HG02885 (cell line): ENCODE data around the gene ERG28.
"Not testable (repeated sequence)": the region's sequence is repeated elsewhere in the genome, so short reads cannot be mapped to it uniquely, and the experiment has no call there.

Source experiments
- ATAC-seq: cut with Tn5 transposase; IDR thresholded peaks from one replicate; pipeline ENCODE4 v1.9.1; 2021; ENCODE audit warnings: mild to moderate bottlenecking; ENCODE audit not compliant: unreplicated experiment, poor library complexity

The ERG28 gene

GRCh38 chr14:75628816-75629215, 31.9 kb downstream of the ERG28 start:
- no peak for ATAC-seq

DNA sequence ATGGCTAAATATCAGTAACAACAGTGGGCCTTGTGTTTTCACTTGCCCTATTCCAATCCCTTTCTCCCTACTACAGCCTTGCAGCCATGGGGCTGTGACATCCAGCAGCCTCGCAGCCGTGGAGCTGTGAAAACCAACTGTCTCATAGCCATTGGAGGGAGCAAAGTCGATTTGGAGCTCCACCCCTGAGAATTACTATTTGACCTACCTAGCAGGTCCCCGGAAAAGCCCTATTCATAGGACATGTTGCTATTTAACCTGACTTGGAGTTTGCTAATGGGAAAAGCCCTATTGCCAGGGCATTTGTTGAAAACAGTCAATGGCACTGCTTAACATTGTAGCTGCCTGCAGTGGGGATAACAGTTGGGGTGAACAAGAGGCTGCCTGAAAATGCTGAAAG, 33.3 kb downstream of the ERG28 start:
- no peak for ATAC-seq

DNA sequence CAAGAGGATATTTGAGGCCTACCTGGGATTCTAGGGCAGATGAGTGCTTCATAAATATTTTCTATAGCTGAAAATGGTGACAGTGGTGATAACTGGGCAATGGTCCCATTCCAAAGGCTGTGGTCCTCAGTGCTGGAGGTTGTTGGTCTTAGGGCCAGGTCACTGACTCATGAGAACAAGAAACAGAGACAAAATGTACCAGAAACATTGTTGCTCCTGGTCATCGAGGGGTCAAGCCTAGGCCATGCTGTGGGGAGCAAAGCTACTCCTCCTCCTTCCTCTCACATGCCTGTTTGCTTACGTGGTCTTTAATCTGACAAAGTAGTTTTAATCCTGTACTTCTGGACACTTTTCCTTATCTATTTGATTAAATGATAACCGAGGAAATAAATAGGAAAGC, 33.8 kb downstream of the ERG28 start:
- ATAC-seq, result no peak

GRCh38 chr14:75626396-75626795, 34.3 kb downstream of the ERG28 start:
- no peak for ATAC-seq

- no peak for ATAC-seq
These were observed 35.6 kb downstream of the ERG28 start for GRCh38 chr14:75625034-75625433.

DNA sequence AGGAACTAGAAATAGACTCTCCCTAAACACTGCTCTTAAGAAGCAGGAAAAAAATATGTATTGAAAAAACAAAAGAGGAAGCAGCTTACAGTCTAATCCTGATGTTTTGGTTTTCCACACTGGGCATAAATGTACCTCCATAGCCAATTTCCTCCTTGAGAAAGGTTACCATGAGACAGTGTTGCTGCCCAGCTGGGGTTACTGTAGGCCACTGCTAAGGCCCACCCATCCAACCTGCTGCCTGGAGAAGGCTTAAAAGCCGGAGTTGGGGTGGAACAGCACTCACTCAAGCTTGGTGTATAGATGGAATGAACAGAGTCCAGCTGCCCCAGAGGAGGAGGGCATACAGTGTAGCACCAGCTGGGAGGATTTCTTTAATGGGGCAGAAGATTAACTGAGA, 41.1 kb downstream of the ERG28 start:
- ATAC-seq, result no peak

DNA sequence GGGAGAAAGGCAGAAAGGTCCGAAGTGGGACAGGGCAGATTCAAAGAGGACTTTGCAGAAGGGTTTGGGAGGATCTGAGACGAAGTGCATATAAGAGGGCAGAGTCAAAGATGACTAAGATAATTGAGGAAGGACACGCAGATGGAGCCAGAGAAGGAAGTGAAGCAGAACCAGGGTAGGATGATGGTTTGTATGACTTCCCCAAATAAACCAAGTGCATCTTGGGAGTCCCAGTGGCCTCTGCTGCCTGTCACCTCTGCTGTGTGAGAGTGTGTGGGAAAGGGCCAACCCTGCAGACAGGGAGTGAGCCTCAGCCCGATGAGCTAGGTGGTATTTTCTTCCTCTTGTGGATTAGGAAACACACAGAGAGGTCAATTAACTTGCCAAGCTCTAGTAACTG, 45.5 kb downstream of the ERG28 start:
- no peak for ATAC-seq

GRCh38 chr14:75614179-75614578, 46.5 kb downstream of the ERG28 start:
- no peak for ATAC-seq

DNA sequence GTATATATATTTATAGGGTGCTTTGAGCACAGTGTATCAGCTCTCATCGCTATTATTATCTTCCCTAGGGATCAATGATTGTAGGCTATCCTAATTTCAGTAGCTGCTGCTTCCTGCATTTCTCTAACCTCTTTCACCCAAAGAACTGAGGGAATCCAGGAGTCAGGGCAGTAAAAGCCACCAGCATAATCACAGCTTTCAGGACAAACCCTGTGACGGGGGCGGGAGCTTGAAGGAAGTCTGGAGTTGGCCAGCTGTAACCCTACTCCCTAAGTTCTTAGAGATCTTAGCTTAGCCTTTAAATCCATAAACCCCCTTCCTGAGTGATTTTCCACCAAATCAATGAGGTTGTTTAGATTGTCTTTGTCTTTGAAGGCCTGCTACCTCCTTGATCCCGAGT, 48.5 kb downstream of the ERG28 start:
- no peak for ATAC-seq

GRCh38 chr14:75610834-75611233, 49.8 kb downstream of the ERG28 start:
- ATAC-seq, result no peak

- no peak for ATAC-seq
These were observed 50.8 kb downstream of the ERG28 start for GRCh38 chr14:75609606-75610475.

DNA sequence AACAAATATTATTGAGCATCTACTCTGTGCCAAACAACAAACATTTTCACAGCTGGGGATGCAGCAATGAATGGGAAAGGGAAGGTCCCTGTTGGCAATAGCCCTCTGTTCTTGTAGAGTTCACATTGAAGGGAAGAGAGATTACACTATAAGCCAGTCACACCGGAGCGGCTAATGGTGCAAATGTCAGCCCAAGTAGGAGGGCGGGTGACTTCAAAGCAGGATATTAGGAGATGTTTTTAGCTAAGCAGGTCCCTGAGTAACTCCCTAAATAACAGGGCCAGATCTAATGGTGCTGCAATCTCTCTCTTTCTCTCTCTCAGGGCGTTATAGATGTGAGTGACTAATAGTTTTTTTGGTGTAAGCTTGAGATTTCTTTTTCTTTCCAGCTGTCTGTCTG, 51.6 kb downstream of the ERG28 start:
- no peak for ATAC-seq

DNA sequence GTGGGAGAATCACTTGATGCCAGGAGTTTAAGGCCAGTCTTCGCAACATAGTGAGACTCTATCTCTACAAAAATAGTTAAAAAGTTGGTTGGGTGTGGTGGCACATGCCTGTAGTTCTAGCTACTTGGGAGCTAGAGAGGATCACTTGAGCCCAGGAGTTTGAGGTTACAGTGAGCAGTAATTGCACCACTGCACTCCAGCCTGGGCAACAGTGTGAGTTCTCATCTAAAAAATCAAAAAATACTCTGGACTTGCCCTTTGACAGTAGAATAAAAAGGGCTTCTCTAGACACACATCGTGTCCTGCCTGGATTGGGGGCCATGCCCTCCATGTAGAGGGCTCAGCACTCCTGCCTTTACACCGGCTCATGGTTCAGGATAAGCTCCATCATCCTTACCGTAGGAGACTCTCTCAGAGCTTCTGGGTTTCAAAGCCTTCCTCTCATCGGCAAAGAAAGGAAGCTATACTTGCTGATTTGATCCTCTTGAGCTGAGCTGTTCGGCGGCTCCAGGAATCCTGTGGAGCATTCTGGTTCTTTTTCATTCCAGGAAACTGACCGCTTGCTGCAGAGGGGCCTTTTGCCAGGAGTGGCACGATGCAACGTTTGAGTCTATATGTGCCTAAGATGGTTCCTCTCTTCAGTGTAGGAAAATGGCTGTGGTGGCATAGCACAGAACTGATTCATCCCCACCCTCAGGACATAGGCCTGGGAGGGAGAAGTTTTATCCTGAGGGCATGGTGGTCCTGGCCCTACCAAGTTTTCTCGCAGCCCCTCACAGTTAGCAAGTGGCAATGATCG, 52.6 kb downstream of the ERG28 start:
- ATAC-seq, result no peak

- no peak for ATAC-seq
These were observed 53.6 kb downstream of the ERG28 start for GRCh38 chr14:75607044-75607443.

DNA sequence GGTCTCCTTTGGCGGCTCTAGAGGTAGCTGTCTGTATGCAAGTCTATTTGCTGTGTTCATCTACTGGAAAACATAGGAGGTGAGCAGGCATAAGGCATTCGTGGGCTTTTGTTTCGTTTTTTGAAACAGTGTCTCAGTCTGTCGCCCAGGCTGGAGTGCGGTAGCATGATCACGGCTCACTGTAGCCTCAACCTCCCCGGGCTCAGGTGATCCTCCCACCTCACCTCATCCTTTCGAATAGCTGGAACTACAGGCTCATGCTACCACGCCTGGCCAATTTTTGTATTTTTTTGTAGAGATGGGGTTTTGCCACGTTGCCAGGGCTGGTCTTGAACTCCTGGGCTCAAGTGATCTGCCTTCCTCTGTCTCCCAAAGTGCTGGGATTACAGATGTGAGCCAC, 54.8 kb downstream of the ERG28 start:
- no peak for ATAC-seq

DNA sequence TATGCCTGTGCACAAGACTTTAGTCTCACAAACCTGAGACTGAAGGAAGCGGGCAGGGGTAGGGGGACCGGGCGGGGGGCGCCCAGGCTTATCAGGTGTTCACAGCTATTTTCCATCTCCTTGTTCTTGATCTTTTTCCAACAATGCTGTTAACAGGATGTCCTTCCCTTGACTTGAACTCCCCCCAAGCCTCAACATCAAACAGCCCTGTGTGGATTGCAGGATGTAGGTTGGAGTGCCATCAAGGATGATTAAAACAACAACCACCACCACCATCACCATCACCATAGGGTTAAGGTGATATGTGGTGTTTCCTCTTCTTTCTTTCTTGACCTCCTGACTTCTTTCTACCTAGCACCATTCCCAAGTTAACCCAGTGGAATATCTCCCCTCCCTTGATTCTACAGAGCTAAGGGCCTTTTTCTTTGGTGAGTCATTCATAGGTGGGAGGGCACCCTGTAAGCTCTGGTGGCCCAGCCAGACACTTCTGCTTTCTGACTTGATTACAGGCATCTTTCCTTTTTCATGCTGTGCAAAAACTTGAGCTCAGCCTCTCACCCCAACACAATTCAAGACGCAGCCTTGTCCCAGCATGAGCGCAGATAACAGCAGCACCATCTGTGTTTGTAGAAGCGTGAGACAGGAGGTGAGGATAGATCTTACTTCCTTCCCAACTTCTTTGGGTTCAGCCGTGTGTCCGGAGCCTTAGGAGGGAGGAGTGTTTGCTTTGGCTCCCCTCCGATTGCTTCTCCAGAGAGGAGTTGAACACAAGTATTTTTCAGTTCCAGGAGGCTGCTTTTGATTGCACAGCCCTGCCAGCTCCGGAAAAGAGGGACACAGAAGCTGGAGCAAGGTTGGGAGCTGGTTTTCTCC, 55.5 kb downstream of the ERG28 start:
- ATAC-seq, result no peak

GRCh38 chr14:75602503-75602902, 58.2 kb downstream of the ERG28 start:
- no peak for ATAC-seq

GRCh38 chr14:75601061-75601460, 59.6 kb downstream of the ERG28 start:
- ATAC-seq, result not testable (repeated sequence)

DNA sequence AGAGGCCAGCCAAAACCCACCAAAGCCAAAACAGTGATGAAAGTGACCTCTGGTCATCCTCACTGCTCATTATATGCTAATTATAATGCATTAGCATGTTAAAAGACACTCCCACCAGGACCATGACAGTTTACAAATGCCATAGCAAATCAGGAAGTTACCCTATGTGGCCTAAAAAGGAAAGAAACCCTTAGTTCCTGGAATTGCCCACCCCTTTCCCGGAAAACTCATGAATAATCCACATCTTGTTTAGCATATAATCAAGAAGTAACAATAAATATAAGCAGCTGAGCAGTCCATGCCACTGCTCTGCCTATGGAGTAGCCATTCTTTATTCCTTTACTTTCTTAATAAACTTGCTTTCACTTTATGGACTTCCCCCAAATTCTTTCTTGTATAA, 60.6 kb downstream of the ERG28 start:
- ATAC-seq, result not testable (repeated sequence)
